KMS-11 (cell line): Measurements from ENCODE around the gene GFM1.

ENCODE experiments used
- H2AFZ ChIP-seq: fragments of 200-600 bp; sonication (generic); 2 replicates; pipeline ENCODE4 v1.6.1; 2016; ENCODE audit warnings: antibody characterized with exemption, mixed run types, low read depth
- H3K27ac ChIP-seq: fragments of 200-600 bp; sonication (generic); 2 replicates; pipeline ENCODE4 v1.6.1; 2016; ENCODE audit warnings: mild to moderate bottlenecking, mixed run types
- H3K27me3 ChIP-seq: fragments of 200-600 bp; sonication (generic); 2 replicates; pipeline ENCODE4 v1.6.1; 2017; ENCODE audit warnings: mild to moderate bottlenecking, low read depth, mixed run types, moderate library complexity; ENCODE audit not compliant: insufficient read depth
- H3K36me3 ChIP-seq: fragments of 200-600 bp; sonication (generic); 2 replicates; pipeline ENCODE4 v1.6.1; 2017; ENCODE audit warnings: mild to moderate bottlenecking, mixed run types; ENCODE audit not compliant: insufficient read depth
- H3K4me1 ChIP-seq: fragments of 200-600 bp; sonication (generic); 2 replicates; pipeline ENCODE4 v1.6.1; 2016; ENCODE audit warnings: mild to moderate bottlenecking, low read depth, mixed run types; ENCODE audit not compliant: poor library complexity, severe bottlenecking
- H3K4me2 ChIP-seq: fragments of 200-600 bp; sonication (generic); 2 replicates; pipeline ENCODE4 v1.7.0; 2016; ENCODE audit warnings: mild to moderate bottlenecking, mixed run types
- H3K4me3 ChIP-seq: fragments of 200-600 bp; sonication (generic); IDR thresholded peaks from 2 replicates; pipeline ENCODE4 v1.6.1; 2017; ENCODE audit warnings: low read depth, low read length, mixed read lengths; ENCODE audit not compliant: insufficient read depth
- H3K79me2 ChIP-seq: fragments of 200-600 bp; sonication (generic); 2 replicates; pipeline ENCODE4 v1.6.1; 2016; ENCODE audit warnings: low read depth, mixed run types; ENCODE audit not compliant: insufficient read depth
- H3K9ac ChIP-seq: fragments of 200-600 bp; sonication (generic); 2 replicates; pipeline ENCODE4 v1.6.1; 2016; ENCODE audit warnings: mild to moderate bottlenecking, mixed run types
- H4K20me1 ChIP-seq: fragments of 200-600 bp; sonication (generic); 2 replicates; pipeline ENCODE4 v1.6.1; 2016; ENCODE audit warnings: mild to moderate bottlenecking, mixed run types; ENCODE audit not compliant: insufficient read depth
- CTCF ChIP-seq: fragments of 200-600 bp; sonication (generic); conservative IDR thresholded peaks from 2 replicates; pipeline ENCODE4 v1.6.1; 2017; ENCODE audit warnings: low read depth, mild to moderate bottlenecking, antibody characterized with exemption, low read length, moderate library complexity, mixed read lengths

Gene GFM1

GRCh38 chr3:158717576-158717975 is 73.2 kb downstream of the GFM1 start:
- H3K79me2 ChIP-seq, result no peaks in the 10 kb centered on the region
- H3K36me3 ChIP-seq, result no peaks in the 10 kb centered on the region
- TF ChIP-seq CTCF, result no peak
- H3K27me3 ChIP-seq, result no peaks in the 10 kb centered on the region
- no peak overlapping the region for H2AFZ ChIP-seq
- no peak overlapping the region for H3K27ac ChIP-seq
- H3K4me1 ChIP-seq, result no peaks in the 10 kb centered on the region
- no peak overlapping the region for H3K9ac ChIP-seq
- no peaks in the 10 kb centered on the region for H4K20me1 ChIP-seq
- no peak overlapping the region for H3K4me2 ChIP-seq
- H3K4me3 ChIP-seq, result no peak overlapping the region

DNA sequence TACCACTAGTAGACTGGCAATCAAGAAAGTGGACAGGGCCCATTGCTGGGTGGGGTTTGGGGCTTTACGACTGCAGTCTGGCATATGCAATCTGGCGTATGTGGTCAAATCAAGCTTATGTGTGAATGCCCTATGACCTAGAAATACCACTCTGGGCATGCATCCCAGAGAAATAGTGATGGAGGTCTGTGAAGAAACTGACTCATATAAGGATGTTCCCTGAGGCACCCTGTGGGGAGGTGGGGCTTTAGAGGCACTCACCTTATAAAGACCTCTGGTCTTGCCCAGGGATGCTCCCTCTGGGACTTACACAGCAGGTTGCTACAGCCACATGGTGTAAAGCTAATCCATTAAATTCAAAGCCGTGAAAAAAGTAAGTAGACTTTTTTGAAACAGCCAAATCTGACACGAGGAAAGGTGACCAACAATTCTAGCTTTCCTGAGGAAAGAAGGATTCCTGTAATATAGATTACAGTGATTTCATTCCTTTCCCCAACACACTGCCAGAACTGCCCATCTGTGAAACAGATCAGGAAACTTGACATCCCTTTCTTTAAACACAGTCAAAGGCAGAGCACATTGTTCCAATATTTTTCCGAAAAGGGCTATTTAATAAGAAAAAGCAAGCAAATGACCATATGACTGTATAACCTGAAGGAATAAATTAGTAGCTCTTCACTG is 74.3 kb downstream of the GFM1 start:
- H3K9ac ChIP-seq, result no peak overlapping the region
- H3K4me1 ChIP-seq, result no peaks in the 10 kb centered on the region
- no peak overlapping the region for H3K4me3 ChIP-seq
- no peaks in the 10 kb centered on the region for H3K79me2 ChIP-seq
- no peaks in the 10 kb centered on the region for H3K27me3 ChIP-seq
- TF ChIP-seq CTCF, result no peak
- H3K27ac ChIP-seq, result no peak overlapping the region
- no peaks in the 10 kb centered on the region for H4K20me1 ChIP-seq
- H3K4me2 ChIP-seq, result no peak overlapping the region
- H3K36me3 ChIP-seq, result no peaks in the 10 kb centered on the region
- H2AFZ ChIP-seq, result no peak overlapping the region

GRCh38 chr3:158722108-158722507 is 77.8 kb downstream of the GFM1 start:
- H2AFZ ChIP-seq, result no peak overlapping the region
- H3K79me2 ChIP-seq, result no peaks in the 10 kb centered on the region
- no peaks in the 10 kb centered on the region for H3K27me3 ChIP-seq
- H3K36me3 ChIP-seq, result no peaks in the 10 kb centered on the region
- no peak overlapping the region for H3K9ac ChIP-seq
- H4K20me1 ChIP-seq, result no peaks in the 10 kb centered on the region
- no peak for TF ChIP-seq CTCF
- H3K4me2 ChIP-seq, result no peak overlapping the region
- H3K4me1 ChIP-seq, result no peaks in the 10 kb centered on the region
- H3K27ac ChIP-seq, result no peak overlapping the region
- no peak overlapping the region for H3K4me3 ChIP-seq

GRCh38 chr3:158723991-158724390 is 79.7 kb downstream of the GFM1 start:
- H4K20me1 ChIP-seq, result no peaks in the 10 kb centered on the region
- TF ChIP-seq CTCF, result no peak
- H3K27me3 ChIP-seq, result no peaks in the 10 kb centered on the region
- H2AFZ ChIP-seq, result no peak overlapping the region
- H3K4me3 ChIP-seq, result no peak overlapping the region
- H3K27ac ChIP-seq, result no peak overlapping the region
- H3K36me3 ChIP-seq, result no peaks in the 10 kb centered on the region
- H3K9ac ChIP-seq, result no peak overlapping the region
- H3K79me2 ChIP-seq, result no peaks in the 10 kb centered on the region
- H3K4me1 ChIP-seq, result no peaks in the 10 kb centered on the region
- H3K4me2 ChIP-seq, result no peak overlapping the region
